GM18505 (cell line): ENCODE measurements around the gene MIP.
"Not testable (repeated sequence)": the region's sequence is repeated elsewhere in the genome, so short reads cannot be mapped to it uniquely, and the experiment has no call there.

Experiments
- ATAC-seq: cut with Tn5 transposase; IDR thresholded peaks from one replicate; pipeline ENCODE4 v1.9.1; 2021; ENCODE audit not compliant: unreplicated experiment
- POLR2A ChIP-seq: IDR thresholded peaks from 4 replicates; pipeline ENCODE4 v1.6.1; 2011; ENCODE audit warnings: borderline replicate concordance; ENCODE audit not compliant: insufficient read depth, insufficient read length; ENCODE audit errors: extremely low read depth

MIP gene

DNA sequence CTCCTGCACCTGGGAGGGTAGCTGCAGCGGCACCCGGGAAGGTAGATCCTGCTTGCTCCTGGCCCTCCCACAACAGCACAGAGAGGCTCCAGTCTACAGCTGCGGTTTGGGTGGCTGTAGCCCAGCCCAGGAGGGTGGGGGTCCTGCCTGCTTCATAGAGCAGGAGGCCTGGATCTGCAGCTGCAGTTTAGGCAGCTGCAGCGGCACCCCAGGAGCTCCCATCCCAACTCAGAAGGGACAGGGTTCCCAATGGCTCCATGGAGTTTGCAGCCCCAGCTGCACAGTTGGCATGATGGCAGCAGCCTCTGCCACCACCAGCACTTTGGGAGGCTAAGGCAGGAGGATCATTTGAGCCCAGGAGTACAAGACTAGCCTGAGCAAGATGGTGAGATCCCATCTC lies 43.7 kb downstream of the MIP start:
- no peak for TF ChIP-seq POLR2A
- ATAC-seq: no peak

DNA sequence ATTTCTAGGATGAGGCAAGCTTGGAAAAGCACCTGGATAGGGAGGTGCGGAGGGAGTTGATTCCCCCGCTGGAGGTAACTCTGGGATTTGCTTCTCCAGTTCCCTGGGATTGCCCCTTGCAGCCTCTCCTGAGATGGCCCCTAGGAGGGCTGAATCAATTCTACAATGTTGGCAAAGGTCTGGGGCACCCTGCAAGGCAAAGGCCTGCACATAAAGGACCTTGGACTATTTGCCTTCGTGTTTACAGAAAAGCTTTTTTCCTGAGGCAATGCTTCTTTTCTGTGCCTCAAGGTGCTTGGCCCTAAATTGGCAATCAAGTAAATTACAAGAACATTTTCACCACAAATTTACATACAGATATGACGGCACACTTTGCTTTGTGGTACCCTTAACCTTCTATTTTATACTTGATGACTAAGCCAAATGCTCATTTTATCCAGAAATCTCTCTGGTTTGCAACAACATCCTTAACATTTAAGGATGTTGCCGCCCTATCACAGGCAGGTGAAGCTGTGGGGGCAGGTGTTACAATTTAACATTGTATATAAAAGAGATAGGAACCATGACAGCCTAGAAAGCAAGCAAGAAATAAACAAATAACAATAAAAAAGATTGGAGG lies 45.5 kb downstream of the MIP start:
- no peak for ATAC-seq
- no peak for TF ChIP-seq POLR2A

DNA sequence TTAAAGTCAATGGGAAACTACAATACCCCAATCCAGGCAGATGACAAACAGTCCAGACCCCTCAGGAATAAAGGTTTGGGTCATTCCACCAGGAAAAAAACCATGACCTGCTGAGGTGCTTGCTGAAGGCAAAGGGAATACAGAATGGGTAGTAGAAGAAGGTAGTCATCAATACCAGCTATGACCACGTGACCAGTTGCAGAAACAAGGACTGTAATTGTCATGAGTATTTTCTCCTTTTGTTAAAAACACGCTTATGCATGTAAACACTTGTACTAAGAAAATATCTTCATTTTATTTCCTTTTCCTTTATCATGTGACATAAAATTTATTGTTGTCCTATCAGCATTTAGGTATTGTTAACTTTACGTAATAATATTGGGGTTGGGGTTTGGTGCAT lies 50.2 kb downstream of the MIP start:
- ATAC-seq: not testable (repeated sequence)

DNA sequence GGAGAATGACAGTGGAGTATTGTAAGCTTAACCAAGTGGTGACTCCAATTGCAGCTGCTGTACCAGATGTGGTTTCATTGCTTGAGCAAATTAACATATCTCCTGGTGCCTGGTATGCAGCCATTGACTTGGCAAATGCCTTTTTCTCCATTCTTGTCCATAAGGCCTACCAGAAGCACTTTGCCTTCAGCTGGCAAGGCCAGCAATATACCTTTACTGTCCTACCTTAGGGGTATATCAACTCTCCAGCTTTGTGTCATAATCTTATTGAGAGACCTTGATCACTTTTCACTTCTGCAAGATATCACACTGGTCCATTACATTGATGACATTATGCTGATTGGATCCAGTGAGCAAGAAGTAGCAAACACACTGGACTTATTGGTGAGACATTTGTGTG lies 52.8 kb downstream of the MIP start:
- not testable (repeated sequence) for ATAC-seq

DNA sequence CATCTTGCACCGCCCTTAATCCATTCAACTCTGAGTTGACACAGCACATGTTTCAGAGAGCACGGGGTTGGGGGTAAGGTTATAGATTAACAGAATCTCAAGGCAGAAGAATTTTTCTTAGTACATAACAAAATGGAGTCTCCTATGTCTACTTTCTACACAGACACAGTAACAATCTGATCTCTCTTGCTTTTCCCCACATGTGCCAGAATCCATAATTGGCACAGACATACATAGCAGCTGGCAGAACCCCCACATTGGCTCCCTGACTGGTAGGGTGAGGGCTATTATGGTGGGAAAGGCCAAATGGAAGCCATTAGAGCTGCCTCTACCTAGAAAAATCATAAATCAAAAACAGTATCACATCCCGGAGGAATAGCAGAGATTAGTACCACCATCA lies 53.3 kb downstream of the MIP start:
- ATAC-seq: not testable (repeated sequence)
